Measurements from ENCODE around the gene ITGB6. TPM values are rescaled to one million over a fixed set of nuclear protein-coding genes. Genes with fewer than 3 reads are reported as not detected.
"Not testable (repeated sequence)": the region's sequence is repeated elsewhere in the genome, so short reads cannot be mapped to it uniquely, and the experiment has no call there.

Gene ITGB6
- total RNA-seq, 2 donors from 2014 or later = not detected

GRCh38 chr2:160205505-160205904 is 5.4 kb upstream of the ITGB6 start:
- peaks cover 0 to 14% of the 10 kb centered on the region in 2 donors for H3K36me3 Mint-ChIP-seq
- no peak overlapping the region for H3K27ac Mint-ChIP-seq
- ATAC-seq (peak; percentile 73 to 79), DNase-seq (ENCODE audit: low spot score in 2 of 2) (no peak)
- peaks cover 0 to 4% of the 10 kb centered on the region in 2 donors for H3K9me3 Mint-ChIP-seq

DNA sequence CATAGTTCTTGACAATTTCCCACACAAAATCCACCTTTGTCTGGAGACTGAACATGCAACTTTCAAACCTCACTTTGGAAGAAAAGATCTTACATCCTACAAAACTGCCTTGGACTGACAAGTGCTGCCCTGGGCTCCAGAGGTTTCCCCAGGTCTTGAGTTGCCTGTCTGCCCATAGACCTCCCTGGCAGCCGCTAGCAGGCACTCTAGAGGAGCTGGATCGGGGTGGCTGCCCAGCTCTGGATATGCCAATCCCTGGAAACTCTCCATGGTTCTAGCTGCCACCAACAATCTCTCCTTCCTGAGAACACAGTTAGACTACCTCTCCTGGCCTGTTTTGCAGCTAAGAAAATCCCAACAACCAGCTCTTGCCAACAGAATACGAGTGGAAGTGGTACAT is 3.4 kb upstream of the ITGB6 start:
- H3K9me3 Mint-ChIP-seq = peaks cover 0 to 4% of the 10 kb centered on the region in 2 donors
- H3K27ac Mint-ChIP-seq = no peak overlapping the region
- H3K36me3 Mint-ChIP-seq = peaks cover 0 to 14% of the 10 kb centered on the region in 2 donors
- ATAC-seq (no peak), DNase-seq (ENCODE audit: low spot score in 2 of 2) (no peak)

DNA sequence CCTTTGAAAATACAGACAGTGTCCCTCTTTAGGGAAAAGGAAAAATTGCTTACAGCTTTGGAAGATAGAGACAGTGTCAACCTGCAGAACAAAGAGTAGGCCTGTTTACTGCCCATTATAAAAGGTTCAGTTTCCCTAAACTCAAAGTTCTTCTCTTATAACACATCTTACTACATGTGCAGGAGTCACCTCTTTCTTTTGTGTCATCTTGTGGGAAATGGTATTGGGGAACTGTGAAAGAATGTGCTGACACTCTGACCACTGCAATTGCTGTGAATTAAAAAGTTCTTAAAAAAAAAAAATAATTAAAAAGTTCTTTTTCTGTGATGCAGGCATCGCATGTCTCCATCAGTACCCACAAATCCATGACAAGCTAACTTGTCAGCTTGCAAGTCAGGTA is 2.9 kb upstream of the ITGB6 start:
- DNase-seq (ENCODE audit: low spot score in 2 of 2) (no peak), ATAC-seq (no peak)
- peaks cover 0 to 14% of the 10 kb centered on the region in 2 donors for H3K36me3 Mint-ChIP-seq
- H3K9me3 Mint-ChIP-seq = peaks cover 0 to 4% of the 10 kb centered on the region in 2 donors
- H3K27ac Mint-ChIP-seq = no peak overlapping the region

- peaks cover 0 to 7% of the 10 kb centered on the region in 2 donors for H3K36me3 Mint-ChIP-seq
- no peak for ATAC-seq
- peaks cover 0 to 4% of the 10 kb centered on the region in 2 donors for H3K9me3 Mint-ChIP-seq
- DNase-seq (ENCODE audit: low spot score in 2 of 2) = no peak
- H3K27ac Mint-ChIP-seq = no peak overlapping the region
These were observed 1.9 kb upstream of the ITGB6 start for GRCh38 chr2:160201849-160202539.

- DNase-seq (ENCODE audit: low spot score in 2 of 2) (no peak), ATAC-seq (no peak)
- Mint-ChIP-seq H3K36me3 (no peaks in the 10 kb centered on the region), H3K27ac (no peak overlapping the region), H3K9me3 (no peaks in the 10 kb centered on the region)
These were observed 849 bp upstream of the ITGB6 start for GRCh38 chr2:160200921-160201320.

DNA sequence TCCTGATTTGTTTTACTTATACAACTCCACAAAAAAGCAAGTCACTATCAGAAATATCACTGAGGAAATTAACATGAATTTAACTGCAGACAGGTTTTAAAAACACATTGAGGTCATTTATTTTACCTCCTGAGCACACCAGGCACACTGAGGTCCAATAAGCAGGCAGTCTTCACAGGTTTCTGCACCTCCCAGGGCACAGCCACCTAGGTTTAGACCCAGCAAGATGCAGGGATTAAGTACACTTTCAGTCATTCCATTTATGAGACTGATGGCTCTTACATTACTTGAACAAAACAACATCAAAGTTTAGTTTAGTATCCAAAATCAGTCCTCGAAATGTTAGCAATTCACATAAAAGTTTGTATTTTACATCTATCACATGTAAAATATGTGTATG is 1.0 kb downstream of the ITGB6 start:
- H3K27ac Mint-ChIP-seq = no peak overlapping the region
- no peaks in the 10 kb centered on the region for H3K36me3 Mint-ChIP-seq
- no peak for DNase-seq (ENCODE audit: low spot score in 2 of 2)
- H3K9me3 Mint-ChIP-seq = no peaks in the 10 kb centered on the region
- no peak for ATAC-seq

- DNase-seq (ENCODE audit: low spot score in 2 of 2) (no peak), ATAC-seq (no peak)
- H3K36me3 Mint-ChIP-seq = no peaks in the 10 kb centered on the region
- H3K9me3 Mint-ChIP-seq = no peaks in the 10 kb centered on the region
- H3K27ac Mint-ChIP-seq = no peak overlapping the region
These were observed 2.5 kb downstream of the ITGB6 start for GRCh38 chr2:160197587-160197986.

GRCh38 chr2:160194946-160195345 is 5.1 kb downstream of the ITGB6 start:
- peak; percentile 47 to 63 for ATAC-seq

DNA sequence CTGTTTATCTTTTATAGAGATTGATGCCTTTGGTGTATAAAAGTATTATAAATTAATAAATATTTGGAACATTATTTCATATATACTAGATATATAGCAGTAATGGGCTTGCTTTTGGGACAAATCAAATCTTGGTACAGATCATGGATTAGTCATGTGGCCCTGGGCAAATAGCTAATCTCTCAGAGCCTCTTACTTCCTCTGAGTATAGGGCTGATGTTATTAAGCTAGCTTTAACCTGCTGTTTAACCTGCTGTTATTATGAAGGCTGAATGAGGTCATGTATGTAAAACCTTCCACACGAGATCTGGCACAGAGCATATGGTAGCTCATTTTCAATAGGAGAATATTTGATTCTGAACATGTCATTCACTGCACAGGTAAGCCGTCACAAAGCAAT is 5.7 kb downstream of the ITGB6 start:
- Mint-ChIP-seq H3K9me3 (no peaks in the 10 kb centered on the region), H3K36me3 (no peaks in the 10 kb centered on the region), H3K27ac (no peak overlapping the region)
- DNase-seq (ENCODE audit: low spot score in 2 of 2) (no peak), ATAC-seq (no peak)

More at GRCh38 chr2:160194946-160195345, 5.1 kb downstream of the ITGB6 start:
- no peaks in the 10 kb centered on the region for H3K9me3 Mint-ChIP-seq
- H3K36me3 Mint-ChIP-seq = no peaks in the 10 kb centered on the region
- H3K27ac Mint-ChIP-seq = no peak overlapping the region
- DNase-seq (ENCODE audit: low spot score in 2 of 2) = no peak

- DNase-seq (ENCODE audit: low spot score in 2 of 2) (peak in 1 of 2 donors; percentile 28), ATAC-seq (peak in 1 of 2 donors; percentile 40)
- H3K36me3 Mint-ChIP-seq = peaks cover 11% of the 10 kb centered on the region in 2 donors
- peaks cover 0 to 19% of the 10 kb centered on the region in 2 donors for H3K9me3 Mint-ChIP-seq
- peak overlapping the region; percentile 19 to 68 for H3K27ac Mint-ChIP-seq
These were observed 18.8 kb downstream of the ITGB6 start for GRCh38 chr2:160181146-160181836.

- Mint-ChIP-seq H3K36me3 (peaks cover 11% of the 10 kb centered on the region in 2 donors), H3K9me3 (peaks cover 0 to 19% of the 10 kb centered on the region in 2 donors)
- DNase-seq (ENCODE audit: low spot score in 2 of 2); H3K27ac Mint-ChIP-seq; ATAC-seq: not testable (repeated sequence)
These were observed 19.4 kb downstream of the ITGB6 start for GRCh38 chr2:160180690-160181089.

- no peak for ATAC-seq
These were observed 19.9 kb downstream of the ITGB6 start for GRCh38 chr2:160180172-160180571.

DNA sequence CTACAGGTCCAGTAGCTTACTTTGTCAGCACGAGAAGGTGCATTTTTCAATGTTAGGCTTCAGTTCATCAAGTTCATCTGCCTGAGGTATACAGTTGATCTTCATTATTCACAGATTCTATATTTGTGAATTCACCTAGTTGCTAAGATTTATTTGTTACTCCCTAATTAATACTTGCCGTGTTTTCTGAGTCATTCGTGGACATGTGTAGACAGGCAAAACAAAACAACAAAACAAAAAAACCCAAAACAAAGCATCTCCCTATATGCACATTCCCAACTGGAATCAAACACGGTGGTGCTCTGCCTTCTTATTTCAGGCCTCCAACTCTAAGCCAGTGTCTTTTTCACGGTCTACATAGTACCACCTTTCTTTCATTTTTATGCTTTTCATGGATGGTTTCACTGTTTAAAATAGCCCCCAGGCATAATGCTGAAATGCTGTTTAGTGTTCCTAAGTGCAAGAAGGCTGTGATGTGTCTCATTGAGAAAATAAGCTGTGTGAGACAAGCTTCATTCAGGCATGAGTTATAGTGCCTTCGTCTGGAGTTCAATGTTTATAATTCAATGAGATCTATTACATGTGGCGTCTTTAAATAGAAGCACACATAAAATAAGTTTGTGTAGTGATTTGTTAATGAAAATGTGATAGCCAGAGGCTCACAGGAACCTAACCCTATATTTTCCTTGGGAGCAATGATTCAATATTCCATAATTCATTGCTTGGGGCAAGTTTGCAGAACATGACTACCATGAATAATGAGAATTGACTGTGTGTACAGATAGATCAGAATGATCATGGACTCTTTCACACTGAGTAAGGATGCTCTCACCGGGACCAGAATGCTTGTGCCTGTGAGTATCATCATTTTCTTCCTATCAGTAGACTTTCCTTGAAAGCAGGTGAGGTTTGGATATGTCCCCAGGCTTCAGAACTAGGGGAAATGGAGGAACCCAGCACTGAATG is 24.6 kb downstream of the ITGB6 start:
- Mint-ChIP-seq H3K27ac (no peak overlapping the region), H3K36me3 (no peaks in the 10 kb centered on the region), H3K9me3 (no peaks in the 10 kb centered on the region)
- ATAC-seq (no peak), DNase-seq (ENCODE audit: low spot score in 2 of 2) (no peak)

More at GRCh38 chr2:160180172-160180571, 19.9 kb downstream of the ITGB6 start:
- peaks cover 0 to 18% of the 10 kb centered on the region in 2 donors for H3K9me3 Mint-ChIP-seq
- H3K27ac Mint-ChIP-seq = no peak overlapping the region
- peaks cover 11% of the 10 kb centered on the region in 2 donors for H3K36me3 Mint-ChIP-seq
- no peak for DNase-seq (ENCODE audit: low spot score in 2 of 2)

DNA sequence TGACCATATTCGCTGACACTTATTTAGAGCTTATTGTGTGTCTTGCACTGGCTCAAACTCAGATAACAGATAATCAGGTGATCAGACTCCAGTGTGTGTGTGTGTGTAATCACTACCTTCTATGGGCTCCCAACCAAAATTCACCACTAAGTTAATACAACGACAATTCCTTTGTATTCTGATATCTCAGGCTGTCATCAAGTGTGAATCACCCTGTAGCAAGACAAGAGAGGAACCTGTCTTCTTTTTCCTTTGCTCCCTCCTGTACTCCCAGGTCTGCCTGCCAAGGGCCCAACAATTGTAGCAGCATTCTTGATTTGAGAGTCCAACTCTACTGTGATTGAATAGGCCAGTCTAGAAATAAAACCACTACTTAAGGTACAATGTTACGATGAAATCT is 25.8 kb downstream of the ITGB6 start:
- Mint-ChIP-seq H3K36me3 (no peaks in the 10 kb centered on the region), H3K27ac (no peak overlapping the region), H3K9me3 (no peaks in the 10 kb centered on the region)
- DNase-seq (ENCODE audit: low spot score in 2 of 2) (no peak), ATAC-seq (no peak)

DNA sequence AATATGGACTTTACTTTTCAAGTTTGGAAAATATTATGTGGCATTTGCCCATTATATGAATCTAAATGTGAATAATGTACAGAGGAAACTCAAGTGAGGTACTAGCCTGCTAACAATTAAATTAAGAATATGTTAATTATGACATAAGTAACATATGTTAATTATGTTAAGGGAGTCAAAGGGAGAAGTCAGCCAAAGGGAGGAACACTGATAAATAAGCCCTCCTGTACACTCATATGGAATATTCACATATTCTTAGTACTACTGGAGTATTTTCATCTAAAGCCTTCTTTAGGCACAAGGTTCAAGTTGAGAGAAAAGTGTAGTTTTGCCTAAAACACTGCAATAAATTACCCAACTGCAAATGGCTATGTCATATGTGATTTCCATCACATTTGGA is 30.1 kb downstream of the ITGB6 start:
- no peaks in the 10 kb centered on the region for H3K9me3 Mint-ChIP-seq
- ATAC-seq = no peak
- no peak for DNase-seq (ENCODE audit: low spot score in 2 of 2)
- no peaks in the 10 kb centered on the region for H3K36me3 Mint-ChIP-seq
- H3K27ac Mint-ChIP-seq = no peak overlapping the region

- no peaks in the 10 kb centered on the region for H3K9me3 Mint-ChIP-seq
- no peak for DNase-seq (ENCODE audit: low spot score in 2 of 2)
- H3K36me3 Mint-ChIP-seq = no peaks in the 10 kb centered on the region
- H3K27ac Mint-ChIP-seq = no peak overlapping the region
- no peak for ATAC-seq
These were observed 30.6 kb downstream of the ITGB6 start for GRCh38 chr2:160169471-160169870.

DNA sequence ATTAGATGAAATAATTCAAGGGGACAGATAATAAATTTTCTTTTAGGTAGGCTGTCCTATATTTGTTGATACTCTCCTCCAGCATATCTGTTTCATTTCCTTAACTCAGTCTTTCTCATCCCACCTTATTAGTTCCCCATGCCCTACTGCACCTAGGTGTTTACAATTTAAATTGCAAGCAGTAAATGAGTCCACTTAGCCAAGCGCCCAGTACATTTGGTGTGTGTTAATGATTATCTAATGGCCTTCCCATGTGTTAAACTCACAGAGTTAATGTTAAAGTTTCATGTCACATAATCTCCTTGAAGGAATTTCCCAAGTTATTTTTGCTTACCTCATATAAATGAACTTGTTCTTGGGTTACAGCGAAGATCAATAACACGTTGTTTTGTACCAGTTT is 31.2 kb downstream of the ITGB6 start:
- DNase-seq (ENCODE audit: low spot score in 2 of 2) = no peak
- Mint-ChIP-seq H3K9me3 (no peaks in the 10 kb centered on the region), H3K27ac (no peak overlapping the region), H3K36me3 (no peaks in the 10 kb centered on the region)
- no peak for ATAC-seq

Measured in activated naive CD4-positive, alpha-beta T cell treated with anti-CD3 and anti-CD28 coated beads, Interleukin-2, amount 50 U/mL, for 72 hours (primary cell).